ENCODE measurements around the gene SDHD.

Gene SDHD

GRCh38 chr11:112050721-112051120, 36.0 kb upstream of the SDHD start:
- H3K4me3 ChIP-seq (ENCODE audit: low read length) = no peak overlapping the region
- no peak for TF ChIP-seq CTCF (conservative IDR thresholded peaks at IDR 0.05; ENCODE audit: low read length)
- DNase-seq (ENCODE audit: low read depth) = no peak

- H3K4me3 ChIP-seq (ENCODE audit: low read length) = no peak overlapping the region
- TF ChIP-seq CTCF (conservative IDR thresholded peaks at IDR 0.05; ENCODE audit: low read length) = no peak
These were observed 34.9 kb upstream of the SDHD start for GRCh38 chr11:112051768-112052167.

GRCh38 chr11:112057170-112057569, 29.5 kb upstream of the SDHD start:
- DNase-seq (ENCODE audit: low read depth) = no peak
- no peak for TF ChIP-seq CTCF (conservative IDR thresholded peaks at IDR 0.05; ENCODE audit: low read length)
- no peak overlapping the region for H3K4me3 ChIP-seq (ENCODE audit: low read length)

More at GRCh38 chr11:112051768-112052167, 34.9 kb upstream of the SDHD start:
- DNase-seq (ENCODE audit: low read depth) = no peak

- H3K4me3 ChIP-seq (ENCODE audit: low read length) = no peak overlapping the region
- no peak for DNase-seq (ENCODE audit: low read depth)
- TF ChIP-seq CTCF (conservative IDR thresholded peaks at IDR 0.05; ENCODE audit: low read length) = no peak
These were observed 28.6 kb upstream of the SDHD start for GRCh38 chr11:112058103-112058502.

GRCh38 chr11:112062923-112063322, 23.8 kb upstream of the SDHD start:
- TF ChIP-seq CTCF (conservative IDR thresholded peaks at IDR 0.05; ENCODE audit: low read length) = no peak
- no peak overlapping the region for H3K4me3 ChIP-seq (ENCODE audit: low read length)
- DNase-seq (ENCODE audit: low read depth) = no peak

- peak within 1 kb of the TSS; percentile 90 for H3K4me3 ChIP-seq (ENCODE audit: low read length)
- peak; percentile 23; the same call in 1 of the 2 replicates for TF ChIP-seq CTCF (conservative IDR thresholded peaks at IDR 0.05; ENCODE audit: low read length)
- peak; percentile 88 for DNase-seq (ENCODE audit: low read depth)
These were observed 12.5 kb upstream of the SDHD start, which contains the start of the genes NKAPD1 and PIH1D2 for GRCh38 chr11:112073941-112074811. Gene NKAPD1, plus strand, starts transcription at chr11:112074299. Its CDS starts 1,276 bp downstream, at chr11:112075575. Gene PIH1D2, minus strand, starts transcription at chr11:112074017. Its CDS starts 843 bp downstream, at chr11:112073174.

- no peak for TF ChIP-seq CTCF (conservative IDR thresholded peaks at IDR 0.05; ENCODE audit: low read length)
These were observed 3.9 kb upstream of the SDHD start for GRCh38 chr11:112082729-112083128.

More at GRCh38 chr11:112082729-112083128, 3.9 kb upstream of the SDHD start:
- peak; percentile 80 for DNase-seq (ENCODE audit: low read depth)
- no peak overlapping the region for H3K4me3 ChIP-seq (ENCODE audit: low read length)

Measured in AG10803 (cell line).